ENCODE measurements around the gene TNFAIP2. TPM values are rescaled to one million over a fixed set of nuclear protein-coding genes. Genes with fewer than 3 reads are reported as not detected.

TNFAIP2 gene
- total and polyA plus RNA-seq, 2 experiments from 2014 or later, result 9.9 to 14.1 TPM

DNA sequence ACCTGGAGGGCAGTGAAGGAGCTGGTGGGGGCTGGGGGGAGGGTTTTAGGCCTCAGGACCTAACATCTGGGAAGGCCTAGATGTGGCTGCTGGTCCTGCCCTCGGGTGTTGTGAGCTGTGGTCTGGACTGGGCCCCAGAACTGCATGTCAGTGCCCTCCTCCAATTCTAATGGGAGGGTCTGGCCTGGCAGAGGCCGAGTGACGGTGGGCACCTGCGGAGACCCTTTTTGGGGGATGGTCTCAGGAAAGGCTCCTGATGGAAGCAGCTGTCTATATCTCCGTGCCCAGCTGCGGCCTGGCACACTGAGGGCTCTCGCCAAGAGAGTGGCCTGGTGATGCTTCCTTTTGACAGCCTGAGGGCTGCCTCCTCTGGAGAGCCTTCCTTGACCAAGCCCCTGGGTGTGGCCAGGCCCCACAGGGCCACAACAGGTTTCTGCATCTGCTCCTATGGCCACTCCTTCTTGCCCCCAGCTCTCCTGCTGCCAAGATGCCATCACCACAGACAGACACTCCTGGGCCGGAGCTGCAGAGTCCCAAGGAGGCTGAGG is 23.5 kb upstream of the TNFAIP2 start (continued):
- TF ChIP-seq CREB1 (CRISPR knock-in tag; IDR thresholded peaks at IDR 0.05; ENCODE audit: low read depth), result no peak
- TF ChIP-seq, protein P1, sequence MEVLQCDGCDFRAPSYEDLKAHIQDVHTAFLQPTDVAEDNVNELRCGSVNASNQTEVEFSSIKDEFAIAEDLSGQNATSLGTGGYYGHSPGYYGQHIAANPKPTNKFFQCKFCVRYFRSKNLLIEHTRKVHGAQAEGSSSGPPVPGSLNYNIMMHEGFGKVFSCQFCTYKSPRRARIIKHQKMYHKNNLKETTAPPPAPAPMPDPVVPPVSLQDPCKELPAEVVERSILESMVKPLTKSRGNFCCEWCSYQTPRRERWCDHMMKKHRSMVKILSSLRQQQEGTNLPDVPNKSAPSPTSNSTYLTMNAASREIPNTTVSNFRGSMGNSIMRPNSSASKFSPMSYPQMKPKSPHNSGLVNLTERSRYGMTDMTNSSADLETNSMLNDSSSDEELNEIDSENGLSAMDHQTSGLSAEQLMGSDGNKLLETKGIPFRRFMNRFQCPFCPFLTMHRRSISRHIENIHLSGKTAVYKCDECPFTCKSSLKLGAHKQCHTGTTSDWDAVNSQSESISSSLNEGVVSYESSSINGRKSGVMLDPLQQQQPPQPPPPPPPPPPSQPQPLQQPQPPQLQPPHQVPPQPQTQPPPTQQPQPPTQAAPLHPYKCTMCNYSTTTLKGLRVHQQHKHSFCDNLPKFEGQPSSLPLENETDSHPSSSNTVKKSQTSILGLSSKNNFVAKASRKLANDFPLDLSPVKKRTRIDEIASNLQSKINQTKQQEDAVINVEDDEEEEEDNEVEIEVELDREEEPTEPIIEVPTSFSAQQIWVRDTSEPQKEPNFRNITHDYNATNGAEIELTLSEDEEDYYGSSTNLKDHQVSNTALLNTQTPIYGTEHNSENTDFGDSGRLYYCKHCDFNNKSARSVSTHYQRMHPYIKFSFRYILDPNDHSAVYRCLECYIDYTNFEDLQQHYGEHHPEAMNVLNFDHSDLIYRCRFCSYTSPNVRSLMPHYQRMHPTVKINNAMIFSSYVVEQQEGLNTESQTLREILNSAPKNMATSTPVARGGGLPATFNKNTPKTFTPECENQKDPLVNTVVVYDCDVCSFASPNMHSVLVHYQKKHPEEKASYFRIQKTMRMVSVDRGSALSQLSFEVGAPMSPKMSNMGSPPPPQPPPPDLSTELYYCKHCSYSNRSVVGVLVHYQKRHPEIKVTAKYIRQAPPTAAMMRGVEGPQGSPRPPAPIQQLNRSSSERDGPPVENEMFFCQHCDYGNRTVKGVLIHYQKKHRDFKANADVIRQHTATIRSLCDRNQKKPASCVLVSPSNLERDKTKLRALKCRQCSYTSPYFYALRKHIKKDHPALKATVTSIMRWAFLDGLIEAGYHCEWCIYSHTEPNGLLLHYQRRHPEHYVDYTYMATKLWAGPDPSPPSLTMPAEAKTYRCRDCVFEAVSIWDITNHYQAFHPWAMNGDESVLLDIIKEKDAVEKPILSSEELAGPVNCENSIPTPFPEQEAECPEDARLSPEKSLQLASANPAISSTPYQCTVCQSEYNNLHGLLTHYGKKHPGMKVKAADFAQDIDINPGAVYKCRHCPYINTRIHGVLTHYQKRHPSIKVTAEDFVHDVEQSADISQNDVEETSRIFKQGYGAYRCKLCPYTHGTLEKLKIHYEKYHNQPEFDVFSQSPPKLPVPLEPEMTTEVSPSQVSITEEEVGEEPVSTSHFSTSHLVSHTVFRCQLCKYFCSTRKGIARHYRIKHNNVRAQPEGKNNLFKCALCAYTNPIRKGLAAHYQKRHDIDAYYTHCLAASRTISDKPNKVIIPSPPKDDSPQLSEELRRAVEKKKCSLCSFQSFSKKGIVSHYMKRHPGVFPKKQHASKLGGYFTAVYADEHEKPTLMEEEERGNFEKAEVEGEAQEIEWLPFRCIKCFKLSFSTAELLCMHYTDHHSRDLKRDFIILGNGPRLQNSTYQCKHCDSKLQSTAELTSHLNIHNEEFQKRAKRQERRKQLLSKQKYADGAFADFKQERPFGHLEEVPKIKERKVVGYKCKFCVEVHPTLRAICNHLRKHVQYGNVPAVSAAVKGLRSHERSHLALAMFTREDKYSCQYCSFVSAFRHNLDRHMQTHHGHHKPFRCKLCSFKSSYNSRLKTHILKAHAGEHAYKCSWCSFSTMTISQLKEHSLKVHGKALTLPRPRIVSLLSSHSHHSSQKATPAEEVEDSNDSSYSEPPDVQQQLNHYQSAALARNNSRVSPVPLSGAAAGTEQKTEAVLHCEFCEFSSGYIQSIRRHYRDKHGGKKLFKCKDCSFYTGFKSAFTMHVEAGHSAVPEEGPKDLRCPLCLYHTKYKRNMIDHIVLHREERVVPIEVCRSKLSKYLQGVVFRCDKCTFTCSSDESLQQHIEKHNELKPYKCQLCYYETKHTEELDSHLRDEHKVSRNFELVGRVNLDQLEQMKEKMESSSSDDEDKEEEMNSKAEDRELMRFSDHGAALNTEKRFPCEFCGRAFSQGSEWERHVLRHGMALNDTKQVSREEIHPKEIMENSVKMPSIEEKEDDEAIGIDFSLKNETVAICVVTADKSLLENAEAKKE (CRISPR knock-in tag; IDR thresholded peaks at IDR 0.05), result no peak
- TF ChIP-seq POLR2AphosphoS5 (IDR thresholded peaks at IDR 0.05; ENCODE audit: low read depth), result no peak
- no peak for TF ChIP-seq ZNF331 (CRISPR knock-in tag; IDR thresholded peaks at IDR 0.05; ENCODE audit: low read depth)
- no peak for TF ChIP-seq NANOG (IDR thresholded peaks at IDR 0.05; ENCODE audit: borderline replicate concordance)

DNA sequence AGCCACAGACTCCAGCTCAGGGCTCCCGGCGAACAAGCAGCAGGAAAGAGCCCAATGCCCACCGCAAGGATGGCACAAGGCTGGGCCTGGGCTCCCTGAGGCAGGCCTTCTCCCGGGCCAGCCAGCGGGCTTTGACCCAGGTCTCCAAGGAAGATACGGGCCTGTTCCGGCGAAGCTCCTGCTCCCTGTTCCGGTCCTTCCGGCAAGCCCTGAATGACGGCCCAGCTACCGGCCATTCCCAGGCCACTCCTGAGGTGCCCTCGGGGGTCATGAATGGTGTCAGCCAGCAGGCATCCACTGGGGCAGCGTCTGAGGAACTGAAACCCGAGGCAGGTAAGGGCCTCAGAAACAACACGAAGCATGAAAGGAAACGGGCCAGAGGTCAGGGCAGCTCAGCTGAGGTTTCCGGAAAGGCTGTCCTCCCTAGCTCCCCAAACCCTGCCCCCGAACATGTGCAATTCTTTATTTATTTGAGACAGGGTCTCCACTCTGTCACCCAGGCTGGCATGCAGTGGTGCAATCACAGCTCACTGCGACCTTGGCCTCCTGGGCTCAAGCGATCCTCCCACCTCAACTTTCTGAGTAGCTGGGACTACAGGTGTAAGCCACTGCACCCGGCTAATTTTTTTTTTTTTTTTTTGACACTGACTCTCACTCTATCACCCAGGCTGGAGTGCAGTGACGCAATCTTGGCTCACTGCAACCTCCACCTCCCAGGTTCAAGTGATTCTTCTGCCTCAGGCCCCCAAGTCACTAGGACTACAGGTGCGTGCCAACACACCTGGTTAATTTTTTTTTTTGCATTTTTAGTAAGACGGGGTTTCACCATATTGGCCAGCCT is 22.8 kb upstream of the TNFAIP2 start:
- H3K79me2 ChIP-seq (replicated peaks; ENCODE audit: insufficient read depth), result no peaks in the 10 kb centered on the region
- H3K27ac ChIP-seq (ENCODE audit: low read depth), result no peak overlapping the region
- no peak for ATAC-seq
- H2AFZ ChIP-seq, result no peak overlapping the region
- Mint-ChIP-seq H3K27me3 (ENCODE audit: insufficient read depth, low read depth, poor library complexity) (peaks cover 55% of the 10 kb centered on the region), H3K4me1 (peaks cover 20% of the 10 kb centered on the region; the same call in 2 of the 3 replicates), H3K36me3 (ENCODE audit: low read depth) (no peaks in the 10 kb centered on the region), H3K9me3 (no peaks in the 10 kb centered on the region), H3K27ac (no peak overlapping the region), H3K4me3 (no peak overlapping the region)
- 0 out of 2 replicates have a peak, but pooled peaks cover 5% of the 10 kb centered on the region for H3F3A ChIP-seq (replicated peaks; ENCODE audit: low read depth)
- no peak overlapping the region for H3K4me3 ChIP-seq
- H3K4me1 ChIP-seq (ENCODE audit: insufficient read depth), result peaks cover 9% of the 10 kb centered on the region
- H3K4me2 ChIP-seq, result no peak overlapping the region
- H3K36me3 ChIP-seq (ENCODE audit: insufficient read depth), result no peaks in the 10 kb centered on the region
- H3K9me2 ChIP-seq (ENCODE audit: insufficient read depth), result no peaks in the 10 kb centered on the region
- no peak for DNase-seq (ENCODE audit: low spot score)
- peaks cover 47% of the 10 kb centered on the region for H3K27me3 ChIP-seq (ENCODE audit: insufficient read depth)
- TF ChIP-seq, protein P2, sequence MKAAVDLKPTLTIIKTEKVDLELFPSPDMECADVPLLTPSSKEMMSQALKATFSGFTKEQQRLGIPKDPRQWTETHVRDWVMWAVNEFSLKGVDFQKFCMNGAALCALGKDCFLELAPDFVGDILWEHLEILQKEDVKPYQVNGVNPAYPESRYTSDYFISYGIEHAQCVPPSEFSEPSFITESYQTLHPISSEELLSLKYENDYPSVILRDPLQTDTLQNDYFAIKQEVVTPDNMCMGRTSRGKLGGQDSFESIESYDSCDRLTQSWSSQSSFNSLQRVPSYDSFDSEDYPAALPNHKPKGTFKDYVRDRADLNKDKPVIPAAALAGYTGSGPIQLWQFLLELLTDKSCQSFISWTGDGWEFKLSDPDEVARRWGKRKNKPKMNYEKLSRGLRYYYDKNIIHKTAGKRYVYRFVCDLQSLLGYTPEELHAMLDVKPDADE (IDR thresholded peaks at IDR 0.05), result no peak
- TF ChIP-seq, protein P1 (CRISPR knock-in tag; IDR thresholded peaks at IDR 0.05), result no peak
- TF ChIP-seq POLR2AphosphoS5 (IDR thresholded peaks at IDR 0.05; ENCODE audit: low read depth), result no peak
- 0 out of 2 replicates have a peak, but pooled peaks cover 3% of the 10 kb centered on the region for H4K20me1 ChIP-seq (replicated peaks; ENCODE audit: insufficient read depth)

Data from GM23338 (cell line).